HUES64 (cell line): ENCODE data around the gene RASAL1.

Source experiments
- H3K27ac ChIP-seq: 2 replicates; pipeline ENCODE4 v1.7.0; 2013; ENCODE audit warnings: low read depth, low read length, inconsistent platforms
- H3K27me3 ChIP-seq: 2 replicates; pipeline ENCODE4 v1.6.1; 2013; ENCODE audit warnings: mild to moderate bottlenecking, low read length; ENCODE audit not compliant: insufficient read depth
- H3K36me3 ChIP-seq: 2 replicates; pipeline ENCODE4 v1.6.1; 2013; ENCODE audit warnings: mild to moderate bottlenecking, low read length; ENCODE audit not compliant: insufficient read depth
- H3K4me1 ChIP-seq: 2 replicates; pipeline ENCODE4 v1.6.1; 2013; ENCODE audit warnings: mild to moderate bottlenecking, low read length, moderate library complexity; ENCODE audit not compliant: insufficient read depth
- H3K4me3 ChIP-seq: 2 replicates; pipeline ENCODE4 v1.5.1; 2013; ENCODE audit warnings: mild to moderate bottlenecking, low read length, moderate library complexity
- H3K9ac ChIP-seq: 2 replicates; pipeline ENCODE4 v1.6.1; 2013; ENCODE audit warnings: mild to moderate bottlenecking, low read depth, low read length
- H3K9me3 ChIP-seq: 2 replicates; pipeline ENCODE4 v1.6.1; 2013; ENCODE audit warnings: low read depth, low read length; ENCODE audit not compliant: insufficient read depth
- WGBS: fragments of 150-250, 120-280 bp; methylation state at CpG from one replicate; pipeline ENCODE4 v1.1.7; 2013; ENCODE audit warnings: missing lambda C conversion rate; 5-methylcytosine and 5-hydroxymethylcytosine counted together

The RASAL1 gene

GRCh38 chr12:113091506-113091905 lies 44.1 kb downstream of the RASAL1 start:
- Histone ChIP-seq H3K9ac (no peak overlapping the region), H3K36me3 (no peaks in the 10 kb centered on the region), H3K4me1 (peaks cover 3% of the 10 kb centered on the region; the same call in 1 of the 2 replicates), H3K4me3 (no peak overlapping the region), H3K27me3 (no peaks in the 10 kb centered on the region), H3K27ac (no peak overlapping the region), H3K9me3 (no peaks in the 10 kb centered on the region)
- WGBS: 77% methylated on average over 3 of the region's 3 CpGs

GRCh38 chr12:113090740-113091139 lies 44.8 kb downstream of the RASAL1 start:
- Histone ChIP-seq H3K4me3 (no peak overlapping the region), H3K27me3 (no peaks in the 10 kb centered on the region), H3K4me1 (peaks cover 3% of the 10 kb centered on the region; the same call in 1 of the 2 replicates), H3K36me3 (no peaks in the 10 kb centered on the region), H3K9ac (no peak overlapping the region), H3K27ac (no peak overlapping the region), H3K9me3 (no peaks in the 10 kb centered on the region)
- 80% methylated on average over 21 of the region's 21 CpGs for WGBS

GRCh38 chr12:113089839-113090238 lies 45.7 kb downstream of the RASAL1 start:
- Histone ChIP-seq H3K27me3 (no peaks in the 10 kb centered on the region), H3K9ac (no peak overlapping the region), H3K9me3 (no peaks in the 10 kb centered on the region), H3K4me3 (no peak overlapping the region), H3K27ac (no peak overlapping the region), H3K4me1 (peaks cover 3% of the 10 kb centered on the region; the same call in 1 of the 2 replicates), H3K36me3 (no peaks in the 10 kb centered on the region)

GRCh38 chr12:113088971-113089756 lies 46.4 kb downstream of the RASAL1 start:
- WGBS: 88% methylated on average over 13 of the region's 13 CpGs
- Histone ChIP-seq H3K4me1 (peaks cover 3% of the 10 kb centered on the region; the same call in 1 of the 2 replicates), H3K9me3 (no peaks in the 10 kb centered on the region), H3K36me3 (no peaks in the 10 kb centered on the region), H3K4me3 (no peak overlapping the region), H3K27ac (no peak overlapping the region), H3K9ac (no peak overlapping the region), H3K27me3 (no peaks in the 10 kb centered on the region)

- peaks cover 3% of the 10 kb centered on the region; the same call in 1 of the 2 replicates for H3K4me1 ChIP-seq
- no peak overlapping the region for H3K4me3 ChIP-seq
- H3K36me3 ChIP-seq: no peaks in the 10 kb centered on the region
- no peak overlapping the region for H3K9ac ChIP-seq
- no peak overlapping the region for H3K27ac ChIP-seq
- H3K27me3 ChIP-seq: no peaks in the 10 kb centered on the region
- H3K9me3 ChIP-seq: no peaks in the 10 kb centered on the region
- WGBS: 98% methylated on average over 3 of the region's 3 CpGs
Measured at GRCh38 chr12:113088037-113088436, 47.5 kb downstream of the RASAL1 start.

- no peak overlapping the region for H3K4me3 ChIP-seq
- no peaks in the 10 kb centered on the region for H3K27me3 ChIP-seq
- no peak overlapping the region for H3K9ac ChIP-seq
- no peak overlapping the region for H3K27ac ChIP-seq
- H3K4me1 ChIP-seq: peaks cover 3% of the 10 kb centered on the region; the same call in 1 of the 2 replicates
- WGBS: 74% methylated on average over 4 of the region's 5 CpGs
- H3K36me3 ChIP-seq: no peaks in the 10 kb centered on the region
- H3K9me3 ChIP-seq: no peaks in the 10 kb centered on the region
Measured at GRCh38 chr12:113087193-113087592, 48.4 kb downstream of the RASAL1 start.

GRCh38 chr12:113086249-113087164 lies 49.1 kb downstream of the RASAL1 start:
- Histone ChIP-seq H3K9ac (no peak overlapping the region), H3K4me1 (peaks cover 3% of the 10 kb centered on the region; the same call in 1 of the 2 replicates), H3K4me3 (no peak overlapping the region), H3K27me3 (no peaks in the 10 kb centered on the region), H3K27ac (no peak overlapping the region), H3K36me3 (no peaks in the 10 kb centered on the region), H3K9me3 (no peaks in the 10 kb centered on the region)
- 35% methylated on average over 17 of the region's 17 CpGs for WGBS

- H3K27ac ChIP-seq: no peak overlapping the region
- H3K9me3 ChIP-seq: no peaks in the 10 kb centered on the region
- 92% methylated on average over 11 of the region's 11 CpGs for WGBS
- H3K4me3 ChIP-seq: no peak overlapping the region
- H3K36me3 ChIP-seq: no peaks in the 10 kb centered on the region
- no peak overlapping the region for H3K9ac ChIP-seq
- peaks cover 4% of the 10 kb centered on the region for H3K27me3 ChIP-seq
- peaks cover 3% of the 10 kb centered on the region; the same call in 1 of the 2 replicates for H3K4me1 ChIP-seq
Measured at GRCh38 chr12:113083863-113084435, 51.6 kb downstream of the RASAL1 start.

GRCh38 chr12:113082486-113083148 lies 52.9 kb downstream of the RASAL1 start:
- Histone ChIP-seq H3K4me3 (no peak overlapping the region), H3K36me3 (no peaks in the 10 kb centered on the region), H3K27me3 (peaks cover 16% of the 10 kb centered on the region), H3K27ac (no peak overlapping the region), H3K4me1 (peaks cover 3% of the 10 kb centered on the region; the same call in 1 of the 2 replicates), H3K9ac (no peak overlapping the region), H3K9me3 (no peaks in the 10 kb centered on the region)
- WGBS: 90% methylated on average over 8 of the region's 9 CpGs

- Histone ChIP-seq H3K27me3 (peaks cover 24% of the 10 kb centered on the region), H3K36me3 (no peaks in the 10 kb centered on the region), H3K4me3 (no peak overlapping the region), H3K4me1 (no peaks in the 10 kb centered on the region), H3K27ac (no peak overlapping the region), H3K9ac (no peak overlapping the region), H3K9me3 (no peaks in the 10 kb centered on the region)
- 78% methylated on average over 4 of the region's 4 CpGs for WGBS
Measured at GRCh38 chr12:113081873-113082272, 53.7 kb downstream of the RASAL1 start.
